ENCODE results near the gene IQCH. TPM values are rescaled to one million over a fixed set of nuclear protein-coding genes. Genes with fewer than 3 reads are reported as not detected.

IQCH gene
- total RNA-seq, 1 donor from 2014 or later: 5.2 TPM

GRCh38 chr15:67327312-67327711 lies 72.7 kb downstream of the IQCH start:
- Mint-ChIP-seq H3K27me3 (no peaks in the 10 kb centered on the region), H3K9me3 (ENCODE audit: low read depth) (peaks cover 12% of the 10 kb centered on the region), H3K27ac (no peak overlapping the region), H3K36me3 (ENCODE audit: insufficient read depth) (peaks cover 3% of the 10 kb centered on the region), H3K4me1 (ENCODE audit: low read depth) (no peaks in the 10 kb centered on the region), H3K4me3 (ENCODE audit: low read depth) (no peak overlapping the region)
- no peak for DNase-seq (ENCODE audit: low spot score, unreplicated experiment)
- TF ChIP-seq, protein P1, sequence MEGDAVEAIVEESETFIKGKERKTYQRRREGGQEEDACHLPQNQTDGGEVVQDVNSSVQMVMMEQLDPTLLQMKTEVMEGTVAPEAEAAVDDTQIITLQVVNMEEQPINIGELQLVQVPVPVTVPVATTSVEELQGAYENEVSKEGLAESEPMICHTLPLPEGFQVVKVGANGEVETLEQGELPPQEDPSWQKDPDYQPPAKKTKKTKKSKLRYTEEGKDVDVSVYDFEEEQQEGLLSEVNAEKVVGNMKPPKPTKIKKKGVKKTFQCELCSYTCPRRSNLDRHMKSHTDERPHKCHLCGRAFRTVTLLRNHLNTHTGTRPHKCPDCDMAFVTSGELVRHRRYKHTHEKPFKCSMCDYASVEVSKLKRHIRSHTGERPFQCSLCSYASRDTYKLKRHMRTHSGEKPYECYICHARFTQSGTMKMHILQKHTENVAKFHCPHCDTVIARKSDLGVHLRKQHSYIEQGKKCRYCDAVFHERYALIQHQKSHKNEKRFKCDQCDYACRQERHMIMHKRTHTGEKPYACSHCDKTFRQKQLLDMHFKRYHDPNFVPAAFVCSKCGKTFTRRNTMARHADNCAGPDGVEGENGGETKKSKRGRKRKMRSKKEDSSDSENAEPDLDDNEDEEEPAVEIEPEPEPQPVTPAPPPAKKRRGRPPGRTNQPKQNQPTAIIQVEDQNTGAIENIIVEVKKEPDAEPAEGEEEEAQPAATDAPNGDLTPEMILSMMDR (IDR thresholded peaks at IDR 0.05; ENCODE audit: unreplicated experiment): no peak

- Mint-ChIP-seq H3K4me1 (ENCODE audit: low read depth) (no peaks in the 10 kb centered on the region), H3K36me3 (ENCODE audit: insufficient read depth) (peaks cover 3% of the 10 kb centered on the region), H3K27ac (no peak overlapping the region), H3K9me3 (ENCODE audit: low read depth) (peaks cover 10% of the 10 kb centered on the region), H3K27me3 (no peaks in the 10 kb centered on the region), H3K4me3 (ENCODE audit: low read depth) (no peak overlapping the region)
- TF ChIP-seq, protein P1 (IDR thresholded peaks at IDR 0.05; ENCODE audit: unreplicated experiment): no peak
- DNase-seq (ENCODE audit: low spot score, unreplicated experiment): no peak
These were observed 73.2 kb downstream of the IQCH start for GRCh38 chr15:67327737-67328136.

- H3K27me3 Mint-ChIP-seq: no peaks in the 10 kb centered on the region
- H3K4me1 Mint-ChIP-seq (ENCODE audit: low read depth): no peaks in the 10 kb centered on the region
- H3K36me3 Mint-ChIP-seq (ENCODE audit: insufficient read depth): peaks cover 1% of the 10 kb centered on the region
- no peak overlapping the region for H3K27ac Mint-ChIP-seq
- TF ChIP-seq, protein P1 (IDR thresholded peaks at IDR 0.05; ENCODE audit: unreplicated experiment): no peak
- H3K9me3 Mint-ChIP-seq (ENCODE audit: low read depth): peaks cover 9% of the 10 kb centered on the region
- no peak for DNase-seq (ENCODE audit: low spot score, unreplicated experiment)
- H3K4me3 Mint-ChIP-seq (ENCODE audit: low read depth): no peak overlapping the region
These were observed 75.6 kb downstream of the IQCH start for GRCh38 chr15:67329984-67330733.

DNA sequence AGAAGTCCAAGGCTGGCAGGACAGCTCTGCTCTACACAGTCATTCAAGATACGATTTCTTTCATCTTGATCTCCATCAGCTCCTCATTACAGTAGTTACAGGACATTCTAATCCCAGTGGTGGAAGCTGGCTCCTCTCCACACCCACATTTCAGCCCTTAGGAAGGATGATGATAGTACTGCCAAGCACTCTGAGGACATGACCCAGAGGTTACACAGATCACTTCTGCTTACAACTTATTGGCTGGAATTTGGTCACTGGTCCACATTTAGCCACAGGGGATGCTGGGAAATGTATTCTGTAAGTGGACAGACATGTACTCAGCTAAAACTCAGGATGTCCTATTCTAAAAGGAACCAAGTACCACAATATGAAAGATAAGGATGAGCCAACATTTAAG lies 77.1 kb downstream of the IQCH start:
- DNase-seq (ENCODE audit: low spot score, unreplicated experiment): no peak
- Mint-ChIP-seq H3K9me3 (ENCODE audit: low read depth) (peaks cover 6% of the 10 kb centered on the region), H3K27me3 (no peaks in the 10 kb centered on the region), H3K4me1 (ENCODE audit: low read depth) (no peaks in the 10 kb centered on the region), H3K4me3 (ENCODE audit: low read depth) (no peak overlapping the region), H3K27ac (no peak overlapping the region), H3K36me3 (ENCODE audit: insufficient read depth) (peaks cover 1% of the 10 kb centered on the region)
- TF ChIP-seq, protein P1 (IDR thresholded peaks at IDR 0.05; ENCODE audit: unreplicated experiment): no peak

DNA sequence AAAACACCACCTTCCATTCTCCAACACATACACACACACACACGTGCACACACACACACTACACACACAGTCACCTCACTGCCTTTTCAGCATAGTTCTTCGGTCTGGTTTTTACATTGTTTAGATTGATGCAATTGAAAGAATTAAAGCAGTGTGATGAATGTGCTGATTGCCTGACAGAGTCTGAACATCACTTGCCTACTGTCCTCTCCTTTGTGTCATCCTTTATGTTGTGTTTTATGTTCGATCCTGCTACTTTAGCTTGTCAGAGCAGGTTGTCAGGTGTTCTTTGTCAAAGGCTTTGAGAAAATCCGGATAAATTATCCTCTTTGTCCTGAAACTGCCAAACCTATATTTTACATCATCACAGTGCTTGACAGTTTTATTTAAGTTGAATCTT lies 80.4 kb downstream of the IQCH start:
- Mint-ChIP-seq H3K27me3 (no peaks in the 10 kb centered on the region), H3K9me3 (ENCODE audit: low read depth) (no peaks in the 10 kb centered on the region), H3K36me3 (ENCODE audit: insufficient read depth) (no peaks in the 10 kb centered on the region), H3K27ac (no peak overlapping the region), H3K4me1 (ENCODE audit: low read depth) (no peaks in the 10 kb centered on the region), H3K4me3 (ENCODE audit: low read depth) (no peak overlapping the region)
- TF ChIP-seq, protein P1 (IDR thresholded peaks at IDR 0.05; ENCODE audit: unreplicated experiment): no peak
- no peak for DNase-seq (ENCODE audit: low spot score, unreplicated experiment)
